SK-N-SH (cell line): ENCODE results near the gene P3H2. TPM values are rescaled to one million over a fixed set of nuclear protein-coding genes. Genes with fewer than 3 reads are reported as not detected.

ENCODE experiments used
- CTCF ChIA-PET: fragments of 300-600, 350-600 bp; formaldehyde crosslinking; extraction: SDS; loops from one replicate; lab custom pipeline; 2021; lab: Yijun Ruan, JAX
- POLR2A ChIA-PET: fragments of 350-600 bp; sonication (Branson Sonifier 250); formaldehyde crosslinking; extraction: SDS; loops from one replicate; lab custom pipeline; 2020; ENCODE audit warnings: antibody characterized with exemption, inconsistent platforms; lab: Yijun Ruan, JAX
- DNase-seq: peaks from one replicate; pipeline ENCODE4 v3.0.0; 2012
- H2AFZ ChIP-seq: fragments of 200-600 bp; sonication (generic); 2 replicates; pipeline ENCODE4 v1.8.1; 2016; ENCODE audit warnings: antibody characterized with exemption, mild to moderate bottlenecking, low read depth
- H3F3A ChIP-seq: fragments of 200-600 bp; sonication (generic); replicated peaks from 2 replicates; pipeline ENCODE3; 2016; ENCODE audit warnings: antibody characterized with exemption, mild to moderate bottlenecking; ENCODE audit not compliant: insufficient read depth
- H3K27ac ChIP-seq, 2 experiments: fragments of 200-500 bp in 1 of 2; fragments of 200-600 bp in 1 of 2; sonication (Bioruptor generic) in 1 of 2; sonication (generic), shearing (Covaris generic) in 1 of 2; 2 replicates each; pipeline versions ENCODE4 v1.5.1 to v1.6.1; 2014 to 2016; ENCODE audit warnings: low read depth in 2 of 2, inconsistent platforms in 1 of 2, low read length in 1 of 2, mild to moderate bottlenecking in 1 of 2, mixed read lengths in 1 of 2
- H3K27me3 ChIP-seq: fragments of 200-600 bp; sonication (generic), shearing (Covaris generic); 2 replicates; pipeline ENCODE4 v1.6.1; 2016; ENCODE audit warnings: mixed run types; ENCODE audit not compliant: insufficient read depth
- H3K36me3 ChIP-seq, 2 experiments: fragments of 200-500 bp in 1 of 2; fragments of 200-600 bp in 1 of 2; sonication (Bioruptor generic) in 1 of 2; sonication (generic) in 1 of 2; replicated peaks in 1 of 2; 2 replicates each; pipeline versions ENCODE3 to v1.5.1; 2014 to 2016; ENCODE audit warnings: low read length in 1 of 2, mild to moderate bottlenecking in 1 of 2; ENCODE audit not compliant: insufficient read depth in 2 of 2, control insufficient read depth in 1 of 2
- H3K4me1 ChIP-seq, 2 experiments: fragments of 200-500 bp in 1 of 2; fragments of 200-600 bp in 1 of 2; sonication (Bioruptor generic) in 1 of 2; sonication (generic), shearing (Covaris generic) in 1 of 2; 2 replicates each; pipeline versions ENCODE4 v1.5.1 to v1.6.1; 2014 to 2016; ENCODE audit warnings: low read depth in 1 of 2, low read length in 1 of 2, mixed run types in 1 of 2; ENCODE audit not compliant: insufficient read depth in 2 of 2, control insufficient read depth in 1 of 2
- H3K4me2 ChIP-seq: fragments of 200-600 bp; sonication (generic), shearing (Covaris generic); 2 replicates; pipeline ENCODE4 v1.6.1; 2017; ENCODE audit warnings: mixed run types
- H3K4me3 ChIP-seq, 2 experiments: fragments of 200-500 bp in 1 of 2; fragments of 200-600 bp in 1 of 2; sonication (Bioruptor generic) in 1 of 2; sonication (generic), shearing (Covaris generic) in 1 of 2; 2 replicates each; pipeline versions ENCODE4 v1.5.1 to v1.8.1; 2014 to 2016; ENCODE audit warnings: low read depth in 2 of 2, inconsistent platforms in 1 of 2, low read length in 1 of 2, mild to moderate bottlenecking in 1 of 2, mixed read lengths in 1 of 2, moderate library complexity in 1 of 2
- H3K79me2 ChIP-seq: fragments of 200-600 bp; sonication (generic); 2 replicates; pipeline ENCODE4 v1.8.1; 2017; ENCODE audit warnings: mild to moderate bottlenecking; ENCODE audit not compliant: insufficient read depth
- H3K9ac ChIP-seq: fragments of 200-600 bp; sonication (generic); 2 replicates; pipeline ENCODE4 v1.6.1; 2017; ENCODE audit warnings: mixed run types
- H3K9me2 ChIP-seq: fragments of 200-600 bp; sonication (generic); 2 replicates; pipeline ENCODE4 v1.6.1; 2017; ENCODE audit warnings: mixed run types
- H3K9me3 ChIP-seq: fragments of 200-600 bp; sonication (generic); 2 replicates; pipeline ENCODE4 v1.6.1; 2017; ENCODE audit warnings: mixed run types, mild to moderate bottlenecking, moderate library complexity
- H4K20me1 ChIP-seq: fragments of 200-600 bp; sonication (generic); 2 replicates; pipeline ENCODE4 v1.6.1; 2017; ENCODE audit warnings: mild to moderate bottlenecking, mixed run types; ENCODE audit not compliant: insufficient read depth
- CHD2 ChIP-seq: fragments of 150-350 bp; IDR thresholded peaks from 2 replicates; pipeline ENCODE4 v1.6.1; 2018; ENCODE audit warnings: low read length; ENCODE audit not compliant: partially characterized antibody
- ELF1 ChIP-seq: IDR thresholded peaks from 2 replicates; pipeline ENCODE4 v1.4.0; 2012
- FOXM1 ChIP-seq: IDR thresholded peaks from 2 replicates; pipeline ENCODE4 v1.4.0; 2012; ENCODE audit warnings: low read depth, mild to moderate bottlenecking
- GATA2 ChIP-seq: sonication (generic); formaldehyde crosslinking; IDR thresholded peaks from 2 replicates; pipeline ENCODE4 v1.5.0; 2020; ENCODE audit warnings: mild to moderate bottlenecking, missing genetic modification reagents
- MXI1 ChIP-seq: IDR thresholded peaks from 2 replicates; pipeline ENCODE4 v1.6.1; 2012; ENCODE audit warnings: mild to moderate bottlenecking, low read depth, low read length, improper control_type of control experiment
- POLR2AphosphoS5 ChIP-seq: IDR thresholded peaks from 2 replicates; pipeline ENCODE4 v1.6.1; 2012; ENCODE audit warnings: low read depth, low read length
- RAD21 ChIP-seq: IDR thresholded peaks from 2 replicates; pipeline ENCODE4 v1.6.1; 2012; ENCODE audit warnings: mild to moderate bottlenecking, low read length
- SIN3A ChIP-seq: IDR thresholded peaks from 2 replicates; pipeline ENCODE4 v1.6.1; 2012; ENCODE audit warnings: low read depth, mild to moderate bottlenecking, low read length, moderate library complexity, borderline replicate concordance
- SMC3 ChIP-seq: IDR thresholded peaks from 2 replicates; pipeline ENCODE4 v1.6.1; 2012; ENCODE audit warnings: low read depth, low read length, improper control_type of control experiment
- TCF12 ChIP-seq: IDR thresholded peaks from 2 replicates; pipeline ENCODE4 v1.4.0; 2012
- TEAD4 ChIP-seq: IDR thresholded peaks from 2 replicates; pipeline ENCODE4 v1.4.0; 2012; ENCODE audit warnings: mild to moderate bottlenecking, borderline replicate concordance; ENCODE audit not compliant: insufficient read depth
- YY1 ChIP-seq: IDR thresholded peaks from 2 replicates; pipeline ENCODE4 v1.4.0; 2012; ENCODE audit warnings: low read depth, mild to moderate bottlenecking
- ZBTB33 ChIP-seq: IDR thresholded peaks from 2 replicates; pipeline ENCODE4 v1.4.0; 2012; ENCODE audit warnings: low read depth, borderline replicate concordance
- WGBS: methylation state at CpG from one replicate; pipeline ENCODE4 v1.1.6; 2017; ENCODE audit warnings: low lambda C conversion rate; 5-methylcytosine and 5-hydroxymethylcytosine counted together
- polyA plus RNA-seq, 3 experiments: library from polyadenylated mRNA; depleted of rRNA; stranded (reverse); fragments of >200 nt; gene quantifications; 2 replicates each; pipeline ENCODE4 v1.2.3, GENCODE V29; 2012
- TF ChIP-seq, protein P1 (sequence below): fragments of 150-350 bp; IDR thresholded peaks from 2 replicates; pipeline ENCODE4 v1.6.1; 2016; ENCODE audit warnings: mild to moderate bottlenecking, low read depth, low read length
- TF ChIP-seq, protein P2 (sequence below): fragments of 200-600 bp; sonication (generic); IDR thresholded peaks from 2 replicates; pipeline ENCODE4 v1.6.1; 2017; ENCODE audit warnings: antibody characterized with exemption, mild to moderate bottlenecking, moderate library complexity

The P3H2 gene
- polyA plus RNA-seq, 1 of the 3 experiments (the other 2 are of a cell fraction) = 2.8 TPM

- Histone ChIP-seq H4K20me1 (no peaks in the 10 kb centered on the region), H3K9ac (no peak overlapping the region), H3K4me1 (0 out of 4 replicates have a peak, but pooled peaks cover 0 to 4% of the 10 kb centered on the region in 2 experiments), H3K9me3 (no peaks in the 10 kb centered on the region), H3K27ac (no peak overlapping the region), H3K9me2 (no peaks in the 10 kb centered on the region), H3K4me2 (no peak overlapping the region), H3K4me3 (no peak overlapping the region), H2AFZ (no peak overlapping the region), H3F3A (no peaks in the 10 kb centered on the region), H3K36me3 (no peaks in the 10 kb centered on the region), H3K27me3 (peaks cover 18% of the 10 kb centered on the region; the same call in 1 of the 2 replicates), H3K79me2 (no peaks in the 10 kb centered on the region)
- CTCF ChIA-PET = interaction anchor here (0.5 to 1.8 kb wide), 6 partner anchors 10 to 828 kb away, joined by 3 to 13 read pairs (median 3); partner anchors contain the start of gene CLDN1
- DNase-seq = no peak
- WGBS = 4% methylated on average over 6 of the region's 6 CpGs
- POLR2A ChIA-PET = no interaction called here
- TF ChIP-seq, protein P1, sequence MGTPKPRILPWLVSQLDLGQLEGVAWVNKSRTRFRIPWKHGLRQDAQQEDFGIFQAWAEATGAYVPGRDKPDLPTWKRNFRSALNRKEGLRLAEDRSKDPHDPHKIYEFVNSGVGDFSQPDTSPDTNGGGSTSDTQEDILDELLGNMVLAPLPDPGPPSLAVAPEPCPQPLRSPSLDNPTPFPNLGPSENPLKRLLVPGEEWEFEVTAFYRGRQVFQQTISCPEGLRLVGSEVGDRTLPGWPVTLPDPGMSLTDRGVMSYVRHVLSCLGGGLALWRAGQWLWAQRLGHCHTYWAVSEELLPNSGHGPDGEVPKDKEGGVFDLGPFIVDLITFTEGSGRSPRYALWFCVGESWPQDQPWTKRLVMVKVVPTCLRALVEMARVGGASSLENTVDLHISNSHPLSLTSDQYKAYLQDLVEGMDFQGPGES = no peak
- peak; percentile 49 for TF ChIP-seq RAD21
- no peak for TF ChIP-seq GATA2 (CRISPR knock-in tag)
- TF ChIP-seq, protein P2, sequence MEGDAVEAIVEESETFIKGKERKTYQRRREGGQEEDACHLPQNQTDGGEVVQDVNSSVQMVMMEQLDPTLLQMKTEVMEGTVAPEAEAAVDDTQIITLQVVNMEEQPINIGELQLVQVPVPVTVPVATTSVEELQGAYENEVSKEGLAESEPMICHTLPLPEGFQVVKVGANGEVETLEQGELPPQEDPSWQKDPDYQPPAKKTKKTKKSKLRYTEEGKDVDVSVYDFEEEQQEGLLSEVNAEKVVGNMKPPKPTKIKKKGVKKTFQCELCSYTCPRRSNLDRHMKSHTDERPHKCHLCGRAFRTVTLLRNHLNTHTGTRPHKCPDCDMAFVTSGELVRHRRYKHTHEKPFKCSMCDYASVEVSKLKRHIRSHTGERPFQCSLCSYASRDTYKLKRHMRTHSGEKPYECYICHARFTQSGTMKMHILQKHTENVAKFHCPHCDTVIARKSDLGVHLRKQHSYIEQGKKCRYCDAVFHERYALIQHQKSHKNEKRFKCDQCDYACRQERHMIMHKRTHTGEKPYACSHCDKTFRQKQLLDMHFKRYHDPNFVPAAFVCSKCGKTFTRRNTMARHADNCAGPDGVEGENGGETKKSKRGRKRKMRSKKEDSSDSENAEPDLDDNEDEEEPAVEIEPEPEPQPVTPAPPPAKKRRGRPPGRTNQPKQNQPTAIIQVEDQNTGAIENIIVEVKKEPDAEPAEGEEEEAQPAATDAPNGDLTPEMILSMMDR = peak; percentile 71
- 0 out of 2 replicates have a peak, but pooled peaks have one; percentile 19 for TF ChIP-seq SMC3
Observed at GRCh38 chr3:189947948-189948723, 172.6 kb downstream of the P3H2 start.

- H3K9me2 ChIP-seq = no peaks in the 10 kb centered on the region
- H3K9ac ChIP-seq = no peak overlapping the region
- H3K4me2 ChIP-seq = no peak overlapping the region
- no peak overlapping the region for H2AFZ ChIP-seq
- 19% methylated on average over 4 of the region's 4 CpGs for WGBS
- no peak for TF ChIP-seq TEAD4
- no peak for TF ChIP-seq SIN3A
- no peak for TF ChIP-seq SMC3
- no peak for TF ChIP-seq POLR2AphosphoS5
- TF ChIP-seq RAD21 = no peak
- TF ChIP-seq ZBTB33 = no peak
- TF ChIP-seq YY1 = no peak
- TF ChIP-seq ELF1 = no peak
- no peak for TF ChIP-seq TCF12
- no peak for TF ChIP-seq FOXM1
- no peak for TF ChIP-seq MXI1
- no peak for TF ChIP-seq CHD2
- H3K9me3 ChIP-seq = no peaks in the 10 kb centered on the region
- H3K4me1 ChIP-seq = 0 out of 4 replicates have a peak, but pooled peaks cover 0 to 4% of the 10 kb centered on the region in 2 experiments
- no peaks in the 10 kb centered on the region for H3K36me3 ChIP-seq
- H3K27me3 ChIP-seq = peaks cover 17% of the 10 kb centered on the region; the same call in 1 of the 2 replicates
- no peaks in the 10 kb centered on the region for H3K79me2 ChIP-seq
- no peaks in the 10 kb centered on the region for H4K20me1 ChIP-seq
- DNase-seq = no peak
- no peak overlapping the region for H3K4me3 ChIP-seq
- ChIA-PET POLR2A (no interaction called here), CTCF (interaction anchor here (1.0 to 1.8 kb wide), 3 partner anchors 11 to 15 kb away, joined by 3 to 13 read pairs (median 6); no protein-coding TSS in a partner anchor)
- H3F3A ChIP-seq = no peaks in the 10 kb centered on the region
- H3K27ac ChIP-seq = no peak overlapping the region
Observed at GRCh38 chr3:189947068-189947467, 173.6 kb downstream of the P3H2 start.
